Measurements from ENCODE around the gene FNIP1. TPM values are rescaled to one million over a fixed set of nuclear protein-coding genes. Genes with fewer than 3 reads are reported as not detected.

Gene FNIP1
- total and polyA plus RNA-seq, 12 donors: 2.8 to 41.7 (median 32.7) TPM

- intact Hi-C loops (cut with DNase I): no loop called here
- WGBS, 2 donors: 90 to 97% methylated on average over 1 of the region's 1 CpG
- no peak for ATAC-seq
- Histone ChIP-seq H3K9me3 (peaks cover 0 to 22% (median 4%) of the 10 kb centered on the region in 11 donors), H3K36me3 (peaks cover 0 to 83% (median 24%) of the 10 kb centered on the region in 9 donors), H3K4me3 (no peak overlapping the region), H3K27me3 (no peaks in the 10 kb centered on the region), H3K4me1 (peaks cover 0 to 3% (median 0%) of the 10 kb centered on the region in 9 donors), H3K27ac (no peak overlapping the region)
- no peak for TF ChIP-seq CTCF (IDR thresholded peaks at IDR 0.05)
- DNase-seq: no peak
Observed at GRCh38 chr5:131661933-131662332, 134.9 kb downstream of the FNIP1 start.

- intact Hi-C loops (cut with DNase I): no loop called here
- no peak overlapping the region for H3K27ac ChIP-seq
- no peaks in the 10 kb centered on the region for H3K27me3 ChIP-seq
- peaks cover 0 to 22% (median 4%) of the 10 kb centered on the region in 11 donors for H3K9me3 ChIP-seq
- WGBS, 2 donors: 96 to 100% methylated on average over 9 of the region's 9 CpGs
- H3K4me3 ChIP-seq: no peak overlapping the region
- H3K36me3 ChIP-seq: peaks cover 0 to 76% (median 28%) of the 10 kb centered on the region in 9 donors
- TF ChIP-seq CTCF (IDR thresholded peaks at IDR 0.05): no peak
- ATAC-seq: no peak
- peaks cover 0 to 14% (median 0%) of the 10 kb centered on the region in 9 donors for H3K4me1 ChIP-seq
- DNase-seq: no peak
Observed at GRCh38 chr5:131659841-131660240, 137.0 kb downstream of the FNIP1 start.

- ATAC-seq (peak in 2 of 8 donors; percentile 33 to 42), DNase-seq (no peak)
- H3K4me3 ChIP-seq: no peak overlapping the region
- H3K27me3 ChIP-seq: no peaks in the 10 kb centered on the region
- intact Hi-C loops (cut with DNase I): no loop called here
- peaks cover 0 to 14% (median 0%) of the 10 kb centered on the region in 9 donors for H3K4me1 ChIP-seq
- no peak for TF ChIP-seq CTCF (IDR thresholded peaks at IDR 0.05)
- no peak overlapping the region for H3K27ac ChIP-seq
- peaks cover 0 to 76% (median 30%) of the 10 kb centered on the region in 9 donors for H3K36me3 ChIP-seq
- 98 to 99% methylated on average over 13 of the region's 13 CpGs for WGBS, 2 donors
- H3K9me3 ChIP-seq: peaks cover 0 to 22% (median 4%) of the 10 kb centered on the region in 11 donors
Observed at GRCh38 chr5:131659290-131659689, 137.5 kb downstream of the FNIP1 start.

- TF ChIP-seq CTCF (IDR thresholded peaks at IDR 0.05): no peak
- 94 to 99% methylated on average over 2 of the region's 2 CpGs for WGBS, 2 donors
- peaks cover 0 to 78% (median 40%) of the 10 kb centered on the region in 9 donors for H3K36me3 ChIP-seq
- H3K27me3 ChIP-seq: no peaks in the 10 kb centered on the region
- intact Hi-C loops (cut with DNase I): no loop called here
- DNase-seq (no peak), ATAC-seq (no peak)
- peaks cover 0 to 4% (median 0%) of the 10 kb centered on the region in 11 donors for H3K9me3 ChIP-seq
- H3K4me3 ChIP-seq: no peak overlapping the region
- peaks cover 0 to 14% (median 0%) of the 10 kb centered on the region in 9 donors for H3K4me1 ChIP-seq
- H3K27ac ChIP-seq: peak overlapping the region in 1 of 10 donors; percentile 46
Observed at GRCh38 chr5:131654776-131655175, 142.0 kb downstream of the FNIP1 start.
